SK-N-SH (cell line): Measurements from ENCODE around the gene ECE1.

Source experiments
- EZH2phosphoT487 ChIP-seq: fragments of 200-600 bp; sonication (generic); IDR thresholded peaks from 2 replicates; pipeline ENCODE4 v1.6.1; 2017; ENCODE audit warnings: low read depth, mixed run types, mild to moderate bottlenecking, antibody characterized with exemption, moderate library complexity, borderline replicate concordance
- FOSL2 ChIP-seq: IDR thresholded peaks from 2 replicates; pipeline ENCODE4 v1.4.0; 2012; ENCODE audit warnings: low read depth, mild to moderate bottlenecking, moderate library complexity, borderline replicate concordance
- RCOR1 ChIP-seq: fragments of 150-350 bp; IDR thresholded peaks from 2 replicates; pipeline ENCODE4 v1.6.1; 2017; ENCODE audit warnings: antibody characterized with exemption, low read length
- RXRA ChIP-seq: IDR thresholded peaks from 2 replicates; pipeline ENCODE4 v1.4.0; 2012; ENCODE audit warnings: low read depth, mild to moderate bottlenecking, borderline replicate concordance
- USF2 ChIP-seq: fragments of 150-350 bp; IDR thresholded peaks from 2 replicates; pipeline ENCODE4 v1.6.1; 2017; ENCODE audit warnings: antibody characterized with exemption, low read length, low read depth, borderline replicate concordance
- TF ChIP-seq, protein P1 (sequence below): IDR thresholded peaks from 2 replicates; pipeline ENCODE4 v1.4.0; 2012; ENCODE audit warnings: low read depth
- TF ChIP-seq, protein P2 (sequence below): fragments of 200-600 bp; sonication (generic); IDR thresholded peaks from 2 replicates; pipeline ENCODE4 v1.6.1; 2017; ENCODE audit warnings: antibody characterized with exemption, mild to moderate bottlenecking, moderate library complexity

DNA sequence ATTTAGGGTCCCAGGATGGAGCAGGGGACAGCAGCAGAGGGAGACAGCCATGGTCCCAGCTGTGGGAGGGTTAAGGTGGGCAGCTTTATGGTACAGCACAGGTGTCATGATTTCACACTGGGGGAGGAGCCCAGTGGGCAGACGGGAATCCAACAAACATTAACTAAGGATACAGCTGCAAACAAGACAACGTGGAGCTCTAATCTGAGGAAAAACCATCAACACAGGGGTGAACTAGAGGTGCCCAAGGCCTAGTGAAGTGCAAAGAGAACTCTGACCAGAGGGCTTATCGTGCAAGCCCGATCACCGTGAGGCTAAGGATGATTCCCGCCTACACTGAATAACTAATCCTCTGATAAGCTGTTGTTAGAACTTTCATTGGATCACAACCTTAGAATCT lies 18.7 kb downstream of the ECE1 start:
- TF ChIP-seq, protein P1, sequence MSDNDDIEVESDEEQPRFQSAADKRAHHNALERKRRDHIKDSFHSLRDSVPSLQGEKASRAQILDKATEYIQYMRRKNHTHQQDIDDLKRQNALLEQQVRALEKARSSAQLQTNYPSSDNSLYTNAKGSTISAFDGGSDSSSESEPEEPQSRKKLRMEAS: no peak
- TF ChIP-seq, protein P2, sequence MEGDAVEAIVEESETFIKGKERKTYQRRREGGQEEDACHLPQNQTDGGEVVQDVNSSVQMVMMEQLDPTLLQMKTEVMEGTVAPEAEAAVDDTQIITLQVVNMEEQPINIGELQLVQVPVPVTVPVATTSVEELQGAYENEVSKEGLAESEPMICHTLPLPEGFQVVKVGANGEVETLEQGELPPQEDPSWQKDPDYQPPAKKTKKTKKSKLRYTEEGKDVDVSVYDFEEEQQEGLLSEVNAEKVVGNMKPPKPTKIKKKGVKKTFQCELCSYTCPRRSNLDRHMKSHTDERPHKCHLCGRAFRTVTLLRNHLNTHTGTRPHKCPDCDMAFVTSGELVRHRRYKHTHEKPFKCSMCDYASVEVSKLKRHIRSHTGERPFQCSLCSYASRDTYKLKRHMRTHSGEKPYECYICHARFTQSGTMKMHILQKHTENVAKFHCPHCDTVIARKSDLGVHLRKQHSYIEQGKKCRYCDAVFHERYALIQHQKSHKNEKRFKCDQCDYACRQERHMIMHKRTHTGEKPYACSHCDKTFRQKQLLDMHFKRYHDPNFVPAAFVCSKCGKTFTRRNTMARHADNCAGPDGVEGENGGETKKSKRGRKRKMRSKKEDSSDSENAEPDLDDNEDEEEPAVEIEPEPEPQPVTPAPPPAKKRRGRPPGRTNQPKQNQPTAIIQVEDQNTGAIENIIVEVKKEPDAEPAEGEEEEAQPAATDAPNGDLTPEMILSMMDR: no peak
- TF ChIP-seq FOSL2 (no peak), RXRA (no peak), USF2 (no peak), RCOR1 (no peak), EZH2phosphoT487 (no peak)
